HEK293T (cell line): ENCODE data around the gene TLCD2.
"Not testable (repeated sequence)": the region's sequence is repeated elsewhere in the genome, so short reads cannot be mapped to it uniquely, and the experiment has no call there.

Experiments
- ARNT ChIP-seq: fragments of 450-650 bp; IDR thresholded peaks from 2 replicates; pipeline ENCODE4 v1.6.1; 2017; ENCODE audit warnings: mild to moderate bottlenecking
- BHLHE40 ChIP-seq: fragments of 450-650 bp; IDR thresholded peaks from 2 replicates; pipeline ENCODE4 v1.6.1; 2016; ENCODE audit warnings: mild to moderate bottlenecking, moderate library complexity, borderline replicate concordance
- ELF4 ChIP-seq: fragments of 450-650 bp; IDR thresholded peaks from 2 replicates; pipeline ENCODE4 v1.6.1; 2017; ENCODE audit warnings: antibody characterized with exemption
- FOXA1 ChIP-seq: fragments of 450-650 bp; IDR thresholded peaks from 2 replicates; pipeline ENCODE4 v1.6.1; 2016; ENCODE audit warnings: mild to moderate bottlenecking
- FOXM1 ChIP-seq: fragments of 450-650 bp; IDR thresholded peaks from 2 replicates; pipeline ENCODE4 v1.6.1; 2017; ENCODE audit warnings: mild to moderate bottlenecking, borderline replicate concordance
- HDGF ChIP-seq: fragments of 450-650 bp; IDR thresholded peaks from 2 replicates; pipeline ENCODE4 v1.6.1; 2017; ENCODE audit warnings: antibody characterized with exemption, borderline replicate concordance
- LEF1 ChIP-seq: fragments of 450-650 bp; IDR thresholded peaks from 2 replicates; pipeline ENCODE4 v1.6.1; 2017; ENCODE audit warnings: mild to moderate bottlenecking, borderline replicate concordance
- PKNOX1 ChIP-seq: fragments of 450-650 bp; IDR thresholded peaks from 2 replicates; pipeline ENCODE4 v1.6.1; 2016
- SP1 ChIP-seq: fragments of 450-650 bp; IDR thresholded peaks from 2 replicates; pipeline ENCODE4 v1.6.1; 2017
- SUZ12 ChIP-seq: fragments of 450-650 bp; IDR thresholded peaks from 2 replicates; pipeline ENCODE4 v1.6.1; 2016; ENCODE audit warnings: mild to moderate bottlenecking
- TARDBP ChIP-seq: fragments of 450-650 bp; IDR thresholded peaks from 2 replicates; pipeline ENCODE4 v1.6.1; 2016

DNA sequence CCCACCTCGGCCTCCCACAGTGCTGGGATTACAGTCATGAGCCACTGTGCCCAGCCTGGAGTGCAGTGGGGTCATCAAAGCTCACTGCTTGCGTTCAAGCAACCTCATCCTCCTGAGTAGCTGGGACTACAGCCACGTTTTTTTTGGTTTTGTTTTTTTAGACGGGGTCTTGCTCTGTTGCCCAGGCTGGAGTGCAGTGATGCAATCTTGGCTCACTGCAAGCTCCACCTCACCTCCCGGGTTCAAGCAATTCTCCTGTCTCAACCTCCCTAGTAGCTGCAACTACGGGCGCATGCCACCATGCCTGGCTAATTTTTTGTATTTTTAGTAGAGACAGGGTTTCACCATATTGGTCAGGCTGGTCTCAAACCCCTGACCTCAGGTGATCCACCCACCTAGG is 57.4 kb downstream of the TLCD2 start:
- not testable (repeated sequence) for TF ChIP-seq ARNT, SP1, HDGF, TARDBP, FOXA1, ELF4, SUZ12, FOXM1, LEF1, BHLHE40, PKNOX1
